ENCODE data around the gene KIF26A.

Gene KIF26A

GRCh38 chr14:104138098-104138717, at the start of gene KIF26A:
Gene KIF26A (plus strand): TSS chr14:104138587. CDS start chr14:104138723, 136 bp downstream.
- DNase-seq: peak; percentile 94

GRCh38 chr14:104090071-104090748, 48.2 kb upstream of the KIF26A start:
- DNase-seq: no peak

DNA sequence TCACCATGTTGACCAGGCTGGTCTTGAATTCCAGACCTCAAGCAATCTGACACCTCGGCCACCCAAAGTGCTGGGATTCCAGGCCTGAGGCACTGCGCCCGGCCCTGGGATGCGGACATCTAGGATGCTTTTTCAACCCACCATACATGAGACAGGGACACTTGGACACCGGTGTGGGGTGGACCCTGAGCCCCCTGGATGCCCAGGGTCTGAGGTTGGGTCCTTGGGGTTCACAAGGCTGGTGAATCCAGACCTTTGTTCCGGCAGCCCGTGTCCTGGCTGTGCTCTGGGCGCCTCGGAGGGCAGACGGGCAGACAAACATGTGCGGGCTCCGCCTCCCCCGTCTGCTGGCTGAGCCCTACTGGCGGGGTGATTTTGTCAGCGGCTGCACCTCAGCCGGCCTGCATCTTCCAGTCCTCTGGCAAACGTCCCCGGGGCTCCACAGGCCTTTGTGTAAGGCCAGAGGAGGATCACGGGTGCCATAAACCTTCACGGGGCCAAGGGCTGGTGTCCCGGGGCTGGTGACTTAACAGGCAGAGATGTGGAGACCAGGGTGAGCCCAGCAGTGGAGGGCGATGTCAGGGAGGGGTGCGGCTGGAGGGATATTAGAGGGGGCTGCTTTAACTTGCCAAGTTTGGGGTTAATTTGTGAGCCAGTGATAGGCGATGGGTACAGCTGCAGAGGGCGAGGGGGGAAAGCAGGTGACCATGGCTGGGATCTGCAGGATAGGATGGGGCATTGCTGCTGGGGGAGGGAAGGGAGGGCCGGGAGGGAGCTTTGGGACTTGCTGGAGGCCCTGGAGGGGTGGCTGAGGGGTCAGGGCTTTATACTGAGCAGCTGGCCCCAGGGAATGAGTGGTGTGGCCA, 47.1 kb upstream of the KIF26A start:
- peak; percentile 15 for DNase-seq

GRCh38 chr14:104091927-104092771, 46.2 kb upstream of the KIF26A start:
- DNase-seq: no peak

- DNase-seq: no peak
Observed at GRCh38 chr14:104092931-104093365, 45.4 kb upstream of the KIF26A start.

- no peak for DNase-seq
Observed at GRCh38 chr14:104093366-104094055, 44.9 kb upstream of the KIF26A start.

GRCh38 chr14:104094056-104094708, 44.2 kb upstream of the KIF26A start:
- no peak for DNase-seq

GRCh38 chr14:104094709-104095425, 43.5 kb upstream of the KIF26A start:
- DNase-seq: peak; percentile 94

DNA sequence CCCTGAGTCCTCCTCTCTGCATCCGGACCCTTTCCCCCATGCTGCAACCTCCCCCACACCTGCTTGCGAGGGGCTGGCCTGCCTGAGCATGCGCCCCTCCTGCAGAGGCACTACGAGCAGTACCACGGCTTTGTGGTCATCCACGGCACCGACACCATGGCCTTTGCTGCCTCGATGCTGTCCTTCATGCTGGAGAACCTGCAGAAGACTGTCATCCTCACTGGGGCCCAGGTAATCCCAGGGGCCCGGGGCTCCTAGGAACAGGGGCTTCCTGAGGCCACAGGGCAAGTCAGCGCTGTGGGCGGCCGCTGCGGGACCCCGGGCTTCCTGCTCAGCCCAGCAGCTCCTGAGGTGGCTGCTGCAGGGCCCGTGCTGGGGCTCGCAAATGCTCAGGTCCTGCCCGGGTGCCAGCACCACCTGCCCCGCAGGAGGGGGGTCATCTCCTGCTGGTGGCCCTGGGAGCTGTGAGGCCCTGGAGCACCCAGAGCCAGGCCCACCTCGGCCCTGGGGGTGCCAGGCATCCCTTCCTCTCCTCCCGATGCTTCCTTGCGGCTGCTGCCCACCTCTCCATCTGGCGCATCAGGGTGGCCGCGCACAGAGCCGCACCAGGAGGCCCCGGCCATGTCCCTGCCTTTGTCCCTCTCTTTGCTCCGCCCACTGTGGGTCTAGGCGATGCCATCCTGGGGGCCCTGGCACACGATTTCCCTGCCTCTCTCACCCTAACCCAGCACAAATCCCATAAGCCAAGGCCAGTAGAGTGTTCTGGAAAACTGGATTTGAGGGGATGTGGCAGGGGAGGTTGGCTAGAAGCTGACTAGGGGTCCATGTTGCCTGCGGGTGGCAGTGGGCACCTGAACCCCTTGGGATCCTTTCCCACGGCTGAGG, 42.7 kb upstream of the KIF26A start:
- DNase-seq: no peak

GRCh38 chr14:104096318-104096717, 42.1 kb upstream of the KIF26A start:
- no peak for DNase-seq

DNA sequence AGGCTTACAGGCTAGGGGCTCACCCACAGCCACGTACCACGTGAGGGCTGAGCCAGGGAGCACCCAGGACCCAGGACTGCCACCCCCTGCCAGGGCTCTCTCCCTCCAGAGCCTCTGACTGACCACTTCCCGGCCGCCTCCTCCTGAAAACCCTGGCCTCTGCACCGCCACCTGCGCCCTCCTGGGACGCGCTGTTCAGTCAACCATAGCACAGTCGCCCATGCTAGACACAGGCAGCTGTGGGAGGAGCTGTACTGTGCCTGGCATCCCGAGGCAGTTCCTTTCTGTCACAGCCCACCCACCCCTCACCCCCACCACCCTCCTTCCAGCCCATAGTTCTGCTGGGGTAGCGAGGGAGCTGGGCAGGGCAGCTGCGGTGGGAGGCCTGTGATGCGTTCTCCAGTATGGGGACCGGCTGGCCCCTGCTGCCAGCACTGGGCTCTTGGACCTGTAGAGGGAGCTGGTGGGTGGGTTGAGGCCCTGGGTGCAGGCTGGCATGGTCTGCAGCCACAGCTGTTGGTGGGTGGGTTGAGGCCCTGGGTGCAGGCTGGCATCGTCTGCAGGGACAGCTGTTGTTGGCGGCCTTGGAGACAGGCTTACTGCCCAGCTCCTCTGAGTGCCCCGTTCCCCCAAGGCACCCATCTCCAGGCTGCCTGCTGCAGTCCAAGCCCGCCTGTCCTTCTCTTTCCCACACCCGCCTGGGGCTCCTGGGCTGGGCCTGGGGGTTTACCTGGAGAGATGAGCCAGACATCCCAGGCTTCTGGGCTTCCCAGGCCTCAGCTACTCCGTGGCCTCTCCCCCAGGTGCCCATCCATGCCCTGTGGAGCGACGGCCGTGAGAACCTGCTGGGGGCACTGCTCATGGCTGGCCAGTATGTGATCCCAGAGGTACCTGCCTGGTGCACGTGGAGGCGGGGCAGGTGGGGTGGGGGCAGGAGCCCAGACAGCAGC, 41.4 kb upstream of the KIF26A start:
- no peak for DNase-seq

GRCh38 chr14:104098272-104099095, 39.9 kb upstream of the KIF26A start:
- DNase-seq: no peak

- DNase-seq: no peak
Observed at GRCh38 chr14:104099096-104100041, 39.0 kb upstream of the KIF26A start.

- no peak for DNase-seq
Observed at GRCh38 chr14:104100171-104101085, 38.0 kb upstream of the KIF26A start.

- DNase-seq: no peak
Observed at GRCh38 chr14:104101086-104101621, 37.2 kb upstream of the KIF26A start.
